Skeletal muscle satellite cell (primary cell): Measurements from ENCODE around the gene MYL6.
A peak's percentile ranks its signal among the peaks of the same experiment; 100 is the strongest.
"Not testable (repeated sequence)": the region's sequence is repeated elsewhere in the genome, so short reads cannot be mapped to it uniquely, and the experiment has no call there.

Experiments used
- H3K27me3 ChIP-seq: 2 replicates; pipeline ENCODE4 v1.7.0; 2013; ENCODE audit warnings: low read length; ENCODE audit not compliant: control insufficient read depth, insufficient read depth
- H3K36me3 ChIP-seq: 2 replicates; pipeline ENCODE4 v1.7.0; 2013; ENCODE audit warnings: mild to moderate bottlenecking, control low read depth, low read length; ENCODE audit not compliant: insufficient read depth
- H3K4me1 ChIP-seq: 2 replicates; pipeline ENCODE4 v1.7.0; 2013; ENCODE audit warnings: low read length; ENCODE audit not compliant: control insufficient read depth, insufficient read depth
- H3K4me2 ChIP-seq: 2 replicates; pipeline ENCODE4 v1.7.0; 2013; ENCODE audit warnings: mild to moderate bottlenecking, low read length
- H3K4me3 ChIP-seq: 2 replicates; pipeline ENCODE4 v1.7.0; 2013; ENCODE audit warnings: low read length
- H3K9ac ChIP-seq: 2 replicates; pipeline ENCODE4 v1.7.0; 2013; ENCODE audit warnings: mild to moderate bottlenecking, low read depth, low read length, moderate library complexity
- H3K9me3 ChIP-seq: replicated peaks from 2 replicates; pipeline ENCODE4 v1.7.0; 2013; ENCODE audit warnings: mild to moderate bottlenecking, control low read depth, low read length

Gene MYL6

DNA sequence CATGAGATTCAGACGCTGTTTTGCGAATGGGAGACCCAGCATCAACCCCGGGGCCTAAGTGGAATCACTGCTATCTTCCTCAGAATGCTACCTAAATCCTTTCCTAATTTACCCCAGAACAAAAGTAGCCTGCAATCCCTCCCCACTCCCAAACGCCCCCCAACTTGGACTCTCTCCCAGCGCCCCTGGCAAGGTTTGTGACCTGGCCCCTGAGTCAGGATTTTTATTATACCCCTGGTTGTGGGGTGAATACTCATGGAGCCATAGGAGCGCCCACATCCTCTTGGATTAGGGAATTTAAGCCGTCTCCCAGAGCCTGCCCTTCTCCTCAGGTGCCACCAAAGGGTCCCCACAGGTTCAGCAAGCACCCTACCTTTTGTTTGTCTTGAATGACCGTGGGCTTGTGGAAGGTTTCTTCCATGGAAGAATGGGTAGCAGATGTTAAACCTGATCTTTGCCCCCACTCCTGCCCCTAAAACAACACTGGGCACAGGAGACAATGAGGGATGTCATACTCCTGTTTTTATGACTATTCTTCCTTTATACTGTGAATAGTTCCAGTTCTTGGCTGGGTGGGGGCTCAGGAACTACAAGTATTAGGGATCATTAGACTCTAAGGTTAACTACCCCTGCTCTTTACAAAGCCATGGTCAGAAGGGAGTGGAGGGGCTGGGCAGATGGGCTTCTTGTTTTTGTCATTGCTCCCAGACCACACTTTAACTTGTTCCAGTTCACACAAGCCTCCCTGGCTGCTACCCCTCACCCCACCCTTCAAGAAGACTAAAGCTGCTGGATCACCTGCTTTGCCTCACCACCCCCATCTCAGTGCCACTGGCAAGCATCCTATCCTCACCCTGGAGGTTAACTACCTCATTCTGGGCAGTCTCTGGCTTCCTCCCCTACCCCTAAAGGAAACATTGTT lies 5.1 kb upstream of the MYL6 start:
- no peaks in the 10 kb centered on the region for H3K9me3 ChIP-seq
- H3K36me3 ChIP-seq: no peaks in the 10 kb centered on the region
- peaks cover 36% of the 10 kb centered on the region for H3K4me1 ChIP-seq
- H3K4me3 ChIP-seq: peak overlapping the region; percentile 73
- peak overlapping the region; percentile 89 for H3K4me2 ChIP-seq
- no peaks in the 10 kb centered on the region for H3K27me3 ChIP-seq
- peak overlapping the region; percentile 85 for H3K9ac ChIP-seq

DNA sequence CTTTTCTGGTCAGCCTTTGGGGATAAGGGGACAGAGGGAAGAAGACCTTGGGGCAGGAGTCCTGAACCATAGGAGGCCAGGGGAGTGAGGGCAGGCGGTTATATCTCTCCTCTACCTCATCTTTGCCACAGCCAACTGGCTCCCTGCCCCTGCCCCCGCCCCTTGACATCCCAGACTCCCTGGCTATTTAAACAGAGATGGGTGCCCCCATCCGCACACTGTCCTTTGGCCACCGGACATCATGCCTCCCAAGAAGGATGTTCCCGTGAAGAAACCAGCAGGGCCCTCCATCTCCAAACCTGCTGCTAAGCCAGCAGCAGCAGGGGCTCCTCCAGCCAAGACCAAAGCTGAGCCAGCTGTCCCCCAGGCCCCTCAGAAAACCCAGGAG lies 4.5 kb upstream of the MYL6 start:
- no peaks in the 10 kb centered on the region for H3K9me3 ChIP-seq
- no peaks in the 10 kb centered on the region for H3K27me3 ChIP-seq
- H3K4me3 ChIP-seq: peak overlapping the region; percentile 73
- peak overlapping the region; percentile 89 for H3K4me2 ChIP-seq
- H3K4me1 ChIP-seq: peaks cover 36% of the 10 kb centered on the region
- H3K36me3 ChIP-seq: no peaks in the 10 kb centered on the region
- no peak overlapping the region for H3K9ac ChIP-seq

DNA sequence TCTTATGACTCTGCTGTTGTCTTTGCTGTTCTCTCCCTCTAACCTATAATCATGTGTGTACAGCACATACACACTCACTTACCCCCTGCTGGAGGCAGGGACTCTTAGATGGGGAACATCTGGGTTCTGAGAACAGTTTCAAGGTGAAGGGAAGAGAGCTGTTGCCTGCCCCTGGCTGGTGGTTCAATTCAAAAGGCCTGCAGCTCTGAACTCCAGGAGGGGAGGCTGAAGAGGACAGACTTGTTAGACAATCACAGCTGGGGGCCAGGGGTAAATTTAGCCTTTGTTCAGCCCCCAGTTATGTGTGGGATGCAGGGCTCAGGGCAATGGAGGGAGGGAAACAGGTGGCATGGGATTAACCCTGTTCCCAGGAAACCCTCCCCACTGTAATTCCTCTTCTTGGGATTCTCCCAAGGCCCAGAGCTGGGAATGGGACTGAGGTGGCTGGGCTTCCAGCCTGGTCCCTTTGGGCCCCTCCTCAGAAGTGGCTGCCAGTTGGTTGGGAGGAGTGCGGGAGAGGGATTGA lies 3.9 kb upstream of the MYL6 start:
- H3K4me1 ChIP-seq: peaks cover 36% of the 10 kb centered on the region
- no peak overlapping the region for H3K4me2 ChIP-seq
- no peak overlapping the region for H3K4me3 ChIP-seq
- H3K36me3 ChIP-seq: peaks cover 5% of the 10 kb centered on the region
- H3K9ac ChIP-seq: no peak overlapping the region
- H3K9me3 ChIP-seq: no peaks in the 10 kb centered on the region
- H3K27me3 ChIP-seq: no peaks in the 10 kb centered on the region

GRCh38 chr12:56154818-56155217 lies 3.3 kb upstream of the MYL6 start:
- Histone ChIP-seq H3K9ac (no peak overlapping the region), H3K4me1 (peaks cover 37% of the 10 kb centered on the region), H3K36me3 (peaks cover 11% of the 10 kb centered on the region), H3K4me2 (no peak overlapping the region), H3K9me3 (no peaks in the 10 kb centered on the region), H3K4me3 (no peak overlapping the region), H3K27me3 (no peaks in the 10 kb centered on the region)

- no peak overlapping the region for H3K4me2 ChIP-seq
- H3K4me1 ChIP-seq: peaks cover 41% of the 10 kb centered on the region
- no peaks in the 10 kb centered on the region for H3K9me3 ChIP-seq
- H3K4me3 ChIP-seq: no peak overlapping the region
- H3K36me3 ChIP-seq: peaks cover 16% of the 10 kb centered on the region
- no peaks in the 10 kb centered on the region for H3K27me3 ChIP-seq
- no peak overlapping the region for H3K9ac ChIP-seq
Observed at GRCh38 chr12:56155256-56155845, 2.8 kb upstream of the MYL6 start.

DNA sequence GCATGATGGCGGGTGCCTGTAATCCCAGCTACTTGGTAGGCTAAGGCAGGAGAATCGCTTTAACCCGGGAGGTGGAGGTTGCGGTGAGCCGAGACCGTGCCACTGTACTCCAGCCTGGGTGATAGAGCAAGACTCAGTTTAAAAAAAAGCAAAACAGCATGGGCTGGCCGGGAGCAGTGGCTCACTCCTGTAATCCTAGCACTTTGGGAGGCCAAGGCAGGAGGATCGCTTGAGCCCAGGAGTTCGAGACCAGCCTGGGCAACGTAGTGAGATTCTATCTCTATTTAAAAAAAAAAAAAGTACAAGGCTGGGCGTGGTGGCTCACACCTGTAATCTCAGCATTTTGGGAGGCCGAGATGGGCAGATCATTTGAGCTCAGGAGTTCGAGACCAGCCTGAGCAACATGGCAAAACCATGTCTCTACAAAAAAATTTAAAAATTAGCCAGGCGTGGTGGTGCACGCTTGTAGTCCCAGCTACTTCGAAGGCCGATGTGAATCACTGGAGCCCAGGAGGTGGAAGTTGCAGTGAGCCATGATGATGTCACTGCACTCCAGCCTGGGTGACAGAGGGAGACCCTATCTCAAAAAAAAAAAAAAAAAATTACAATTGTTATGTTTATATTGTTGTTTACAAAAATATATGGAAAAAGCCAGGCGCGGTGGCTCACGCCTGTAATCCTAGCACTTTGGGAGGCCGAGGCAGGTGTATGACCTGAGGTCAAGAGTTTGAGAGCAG lies 1.5 kb upstream of the MYL6 start:
- Histone ChIP-seq H3K36me3 (peaks cover 29% of the 10 kb centered on the region), H3K4me1 (peaks cover 44% of the 10 kb centered on the region), H3K4me2 (peak overlapping the region; percentile 97), H3K9ac (peak overlapping the region; percentile 74), H3K4me3 (peak overlapping the region; percentile 90)
- H3K27me3 ChIP-seq, H3K9me3 ChIP-seq: not testable (repeated sequence)

- H3K27me3 ChIP-seq: no peaks in the 10 kb centered on the region
- H3K4me3 ChIP-seq: peak overlapping the region; percentile 90
- peaks cover 46% of the 10 kb centered on the region for H3K4me1 ChIP-seq
- H3K9me3 ChIP-seq: no peaks in the 10 kb centered on the region
- H3K36me3 ChIP-seq: peaks cover 37% of the 10 kb centered on the region
- peak overlapping the region; percentile 97 for H3K4me2 ChIP-seq
- H3K9ac ChIP-seq: peak overlapping the region; percentile 74
Observed at GRCh38 chr12:56157201-56158028, 744 bp upstream of the MYL6 start.

DNA sequence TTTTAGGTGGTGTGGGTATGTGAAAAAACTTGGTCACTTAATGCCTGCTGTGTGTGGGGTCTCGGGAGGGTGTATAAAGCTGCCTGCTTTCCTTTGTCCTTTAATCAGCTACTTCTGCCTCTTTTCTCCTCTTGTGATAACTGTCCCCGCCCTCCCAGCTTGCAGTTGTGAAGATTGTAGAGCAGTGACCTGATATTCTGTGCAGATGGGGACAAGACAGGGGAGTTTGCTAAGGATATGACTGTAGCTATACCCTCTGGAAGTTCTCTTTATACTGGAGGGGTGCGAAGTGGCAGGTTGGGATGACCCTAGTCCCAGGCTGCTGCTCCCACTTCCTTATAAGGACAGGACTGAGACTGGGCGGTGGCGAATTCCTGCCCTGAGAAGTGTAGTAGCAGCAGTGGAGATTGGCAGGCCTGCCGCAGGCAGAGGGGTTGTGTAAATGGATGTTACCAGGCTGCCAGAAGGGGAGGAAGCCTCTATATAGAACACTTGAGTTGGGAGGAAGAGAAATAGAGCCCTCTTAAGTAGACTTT lies 835 bp downstream of the MYL6 start:
- H3K36me3 ChIP-seq: peaks cover 52% of the 10 kb centered on the region
- H3K4me1 ChIP-seq: peaks cover 33% of the 10 kb centered on the region
- no peaks in the 10 kb centered on the region for H3K9me3 ChIP-seq
- H3K9ac ChIP-seq: peak overlapping the region; percentile 97
- H3K4me3 ChIP-seq: peak overlapping the region; percentile 90
- no peaks in the 10 kb centered on the region for H3K27me3 ChIP-seq
- H3K4me2 ChIP-seq: peak overlapping the region; percentile 97

- H3K36me3 ChIP-seq: peaks cover 59% of the 10 kb centered on the region
- H3K4me1 ChIP-seq: peaks cover 33% of the 10 kb centered on the region
- H3K9ac ChIP-seq: peak overlapping the region; percentile 97
- H3K4me2 ChIP-seq: peak overlapping the region; percentile 97
- no peaks in the 10 kb centered on the region for H3K27me3 ChIP-seq
- no peaks in the 10 kb centered on the region for H3K9me3 ChIP-seq
- peak overlapping the region; percentile 90 for H3K4me3 ChIP-seq
Observed at GRCh38 chr12:56159482-56160192, 1.5 kb downstream of the MYL6 start.

DNA sequence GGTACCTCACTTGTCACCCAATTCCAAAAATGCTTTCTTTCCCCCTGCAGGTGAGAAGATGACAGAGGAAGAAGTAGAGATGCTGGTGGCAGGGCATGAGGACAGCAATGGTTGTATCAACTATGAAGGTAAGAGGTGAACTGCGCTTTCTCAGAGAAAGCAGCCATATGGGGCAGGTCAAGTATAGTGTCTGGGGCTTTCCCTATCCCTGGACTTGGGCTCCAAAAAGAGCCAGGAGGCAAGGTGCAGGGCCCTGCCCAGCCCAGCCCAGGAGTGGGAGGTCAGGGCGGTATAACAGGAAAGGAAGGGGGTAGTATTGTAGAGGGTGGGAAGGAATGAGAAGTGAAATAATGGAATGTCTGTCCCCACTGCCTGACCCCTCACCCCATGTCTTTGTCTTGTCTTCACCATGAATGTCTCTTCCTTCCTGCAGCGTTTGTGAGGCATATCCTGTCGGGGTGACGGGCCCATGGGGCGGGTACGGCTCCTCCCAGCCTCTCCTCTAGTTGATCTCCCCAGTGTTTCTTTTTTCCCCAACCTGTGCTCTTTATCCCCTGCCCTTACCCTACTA lies 2.1 kb downstream of the MYL6 start:
- Histone ChIP-seq H3K4me2 (peak overlapping the region; percentile 97), H3K9ac (peak overlapping the region; percentile 97), H3K9me3 (no peaks in the 10 kb centered on the region), H3K36me3 (peaks cover 64% of the 10 kb centered on the region), H3K4me3 (peak overlapping the region; percentile 90), H3K4me1 (peaks cover 33% of the 10 kb centered on the region), H3K27me3 (no peaks in the 10 kb centered on the region)
